Measurements from ENCODE around the gene GUCY1A2. TPM values are rescaled to one million over a fixed set of nuclear protein-coding genes. Genes with fewer than 3 reads are reported as not detected.

The GUCY1A2 gene
- total RNA-seq, 1 experiment from 2014 or later, result not detected

DNA sequence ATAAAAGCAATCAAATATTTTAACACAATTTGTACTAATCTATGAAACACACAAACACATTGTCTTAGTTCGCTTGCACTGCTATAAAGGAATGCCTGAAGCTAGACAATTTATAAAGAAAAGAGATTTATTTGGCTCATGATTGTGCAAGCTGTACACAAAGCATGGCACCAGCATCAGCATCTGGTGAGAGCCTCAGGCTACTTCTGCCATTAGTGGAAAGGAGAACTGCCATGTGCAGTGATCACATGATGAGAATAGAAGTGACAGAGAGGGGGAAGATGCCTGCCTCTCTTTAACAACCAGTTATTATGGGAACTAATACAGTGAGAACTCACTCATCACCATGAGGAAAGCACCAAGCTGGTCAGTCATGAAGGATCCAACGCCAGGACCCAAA is 105.1 kb downstream of the GUCY1A2 start:
- POLR2A ChIA-PET, result no interaction called here
- Histone ChIP-seq H3K4me3 (ENCODE audit: low read depth, low read length) (no peak overlapping the region), H3K36me3 (ENCODE audit: control insufficient read depth, insufficient read depth, low read length) (no peaks in the 10 kb centered on the region), H3K4me1 (no peaks in the 10 kb centered on the region), H3K9me3 (no peaks in the 10 kb centered on the region), H3K27me3 (replicated peaks; ENCODE audit: control insufficient read depth, insufficient read depth, low read length) (no peaks in the 10 kb centered on the region)
- H3K4me3 Mint-ChIP-seq (ENCODE audit: unreplicated experiment), result no peak overlapping the region
- peaks cover 3% of the 10 kb centered on the region for H3K27me3 Mint-ChIP-seq (ENCODE audit: insufficient read depth, unreplicated experiment)
- TF ChIP-seq, protein P1, sequence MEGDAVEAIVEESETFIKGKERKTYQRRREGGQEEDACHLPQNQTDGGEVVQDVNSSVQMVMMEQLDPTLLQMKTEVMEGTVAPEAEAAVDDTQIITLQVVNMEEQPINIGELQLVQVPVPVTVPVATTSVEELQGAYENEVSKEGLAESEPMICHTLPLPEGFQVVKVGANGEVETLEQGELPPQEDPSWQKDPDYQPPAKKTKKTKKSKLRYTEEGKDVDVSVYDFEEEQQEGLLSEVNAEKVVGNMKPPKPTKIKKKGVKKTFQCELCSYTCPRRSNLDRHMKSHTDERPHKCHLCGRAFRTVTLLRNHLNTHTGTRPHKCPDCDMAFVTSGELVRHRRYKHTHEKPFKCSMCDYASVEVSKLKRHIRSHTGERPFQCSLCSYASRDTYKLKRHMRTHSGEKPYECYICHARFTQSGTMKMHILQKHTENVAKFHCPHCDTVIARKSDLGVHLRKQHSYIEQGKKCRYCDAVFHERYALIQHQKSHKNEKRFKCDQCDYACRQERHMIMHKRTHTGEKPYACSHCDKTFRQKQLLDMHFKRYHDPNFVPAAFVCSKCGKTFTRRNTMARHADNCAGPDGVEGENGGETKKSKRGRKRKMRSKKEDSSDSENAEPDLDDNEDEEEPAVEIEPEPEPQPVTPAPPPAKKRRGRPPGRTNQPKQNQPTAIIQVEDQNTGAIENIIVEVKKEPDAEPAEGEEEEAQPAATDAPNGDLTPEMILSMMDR (IDR thresholded peaks at IDR 0.05; ENCODE audit: insufficient read depth in 1 of 2, low read depth in 1 of 2, low read length in 1 of 2, severe bottlenecking in 1 of 2, unreplicated experiment in 1 of 2), result no peak
- no peak overlapping the region for H3K27ac Mint-ChIP-seq (ENCODE audit: unreplicated experiment)
- CTCF ChIA-PET, result no interaction called here
- H3K4me1 Mint-ChIP-seq (ENCODE audit: low read depth, unreplicated experiment), result no peaks in the 10 kb centered on the region
- H3K9me3 Mint-ChIP-seq (ENCODE audit: unreplicated experiment), result peaks cover 9% of the 10 kb centered on the region
- no TSS peak for BruUV-seq (replicated peaks)
- H3K36me3 Mint-ChIP-seq (ENCODE audit: insufficient read depth, unreplicated experiment), result no peaks in the 10 kb centered on the region
- intact Hi-C loops (cut with micrococcal nuclease; ENCODE audit: unreplicated experiment), result no loop called here
- no peak for DNase-seq

DNA sequence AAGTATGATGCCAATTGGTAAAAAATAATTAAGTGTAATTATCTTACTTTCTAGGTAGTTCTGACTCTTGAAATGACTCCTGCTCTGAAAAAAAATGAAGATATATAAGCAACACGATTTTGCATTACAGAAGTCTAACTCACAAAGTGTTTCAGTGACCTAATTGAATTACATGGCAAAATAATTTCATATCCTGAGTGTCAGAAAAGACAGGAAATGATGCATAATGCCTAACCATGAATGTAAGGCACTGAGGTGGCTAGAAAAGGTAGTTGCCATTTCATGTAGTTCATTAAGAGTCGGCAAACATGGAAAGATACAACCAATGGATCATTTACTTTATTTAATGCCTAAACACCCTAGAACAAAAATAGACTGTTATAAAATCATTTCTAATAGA is 113.5 kb downstream of the GUCY1A2 start:
- H3K36me3 Mint-ChIP-seq (ENCODE audit: insufficient read depth, unreplicated experiment), result no peaks in the 10 kb centered on the region
- CTCF ChIA-PET, result no interaction called here
- Histone ChIP-seq H3K9me3 (no peaks in the 10 kb centered on the region), H3K36me3 (ENCODE audit: control insufficient read depth, insufficient read depth, low read length) (no peaks in the 10 kb centered on the region), H3K27me3 (replicated peaks; ENCODE audit: control insufficient read depth, insufficient read depth, low read length) (no peaks in the 10 kb centered on the region), H3K4me3 (ENCODE audit: low read depth, low read length) (no peak overlapping the region), H3K4me1 (no peaks in the 10 kb centered on the region)
- no TSS peak for BruUV-seq (replicated peaks)
- DNase-seq, result no peak
- H3K27me3 Mint-ChIP-seq (ENCODE audit: insufficient read depth, unreplicated experiment), result no peaks in the 10 kb centered on the region
- no peaks in the 10 kb centered on the region for H3K4me1 Mint-ChIP-seq (ENCODE audit: low read depth, unreplicated experiment)
- H3K4me3 Mint-ChIP-seq (ENCODE audit: unreplicated experiment), result no peak overlapping the region
- no peak overlapping the region for H3K27ac Mint-ChIP-seq (ENCODE audit: unreplicated experiment)
- intact Hi-C loops (cut with micrococcal nuclease; ENCODE audit: unreplicated experiment), result no loop called here
- H3K9me3 Mint-ChIP-seq (ENCODE audit: unreplicated experiment), result no peaks in the 10 kb centered on the region
- TF ChIP-seq, protein P1 (IDR thresholded peaks at IDR 0.05; ENCODE audit: insufficient read depth in 1 of 2, low read depth in 1 of 2, low read length in 1 of 2, severe bottlenecking in 1 of 2, unreplicated experiment in 1 of 2), result no peak
- POLR2A ChIA-PET, result no interaction called here

DNA sequence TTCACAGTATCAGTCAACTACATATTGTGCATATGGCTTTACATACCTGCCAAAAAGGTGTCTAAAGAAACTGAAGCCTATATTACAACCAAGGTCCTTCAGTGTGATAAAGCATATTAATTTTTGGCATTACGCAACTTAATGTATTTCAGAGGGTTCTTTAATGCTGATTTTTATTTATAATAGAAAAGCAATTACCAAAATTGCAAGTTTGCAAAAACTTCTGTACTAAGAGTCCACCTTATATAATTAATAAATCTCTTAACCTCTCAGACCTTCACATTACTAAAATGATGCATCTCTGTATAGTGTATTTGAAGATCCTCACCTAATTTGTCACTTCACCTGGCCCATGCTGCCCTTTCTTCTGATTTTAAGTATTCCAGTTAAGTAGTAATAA is 128.6 kb downstream of the GUCY1A2 start:
- Mint-ChIP-seq H3K27me3 (ENCODE audit: insufficient read depth, unreplicated experiment) (no peaks in the 10 kb centered on the region), H3K9me3 (ENCODE audit: unreplicated experiment) (no peaks in the 10 kb centered on the region), H3K27ac (ENCODE audit: unreplicated experiment) (no peak overlapping the region), H3K4me3 (ENCODE audit: unreplicated experiment) (no peak overlapping the region), H3K36me3 (ENCODE audit: insufficient read depth, unreplicated experiment) (no peaks in the 10 kb centered on the region), H3K4me1 (ENCODE audit: low read depth, unreplicated experiment) (no peaks in the 10 kb centered on the region)
- Histone ChIP-seq H3K4me3 (ENCODE audit: low read depth, low read length) (no peak overlapping the region), H3K4me1 (no peaks in the 10 kb centered on the region), H3K36me3 (ENCODE audit: control insufficient read depth, insufficient read depth, low read length) (no peaks in the 10 kb centered on the region), H3K9me3 (0 out of 2 replicates have a peak, but pooled peaks cover 2% of the 10 kb centered on the region), H3K27me3 (replicated peaks; ENCODE audit: control insufficient read depth, insufficient read depth, low read length) (no peaks in the 10 kb centered on the region)
- BruUV-seq (replicated peaks), result no TSS peak
- intact Hi-C loops (cut with micrococcal nuclease; ENCODE audit: unreplicated experiment), result no loop called here
- no peak for DNase-seq
- POLR2A ChIA-PET, result no interaction called here
- CTCF ChIA-PET, result no interaction called here
- TF ChIP-seq, protein P1 (IDR thresholded peaks at IDR 0.05; ENCODE audit: insufficient read depth in 1 of 2, low read depth in 1 of 2, low read length in 1 of 2, severe bottlenecking in 1 of 2, unreplicated experiment in 1 of 2), result no peak
